OCI-LY3 (cell line): ENCODE results near the gene SSC5D.

Experiments
- H2AFZ ChIP-seq: fragments of 200-600, 300-600 bp; shearing (Covaris generic); 2 replicates; pipeline ENCODE4 v1.6.0; 2014; ENCODE audit warnings: antibody characterized with exemption, low read depth, low read length
- H3K27ac ChIP-seq: fragments of 200-600, 300-600 bp; sonication (generic); 2 replicates; pipeline ENCODE4 v1.5.1; 2014; ENCODE audit warnings: mild to moderate bottlenecking, low read length, moderate library complexity, mixed read lengths
- H3K27me3 ChIP-seq: fragments of 200-600, 300-600 bp; sonication (generic); 2 replicates; pipeline ENCODE4 v1.6.1; 2014; ENCODE audit warnings: low read depth, low read length, mixed read lengths
- H3K36me3 ChIP-seq: fragments of 200-600, 300-600 bp; sonication (generic); replicated peaks from 2 replicates; pipeline ENCODE3; 2014; ENCODE audit warnings: low read depth, low read length, mixed read lengths
- H3K4me1 ChIP-seq: fragments of 300-600, 200-600 bp; sonication (generic); 2 replicates; pipeline ENCODE4 v1.6.1; 2014; ENCODE audit warnings: low read length, mixed read lengths
- H3K4me2 ChIP-seq: fragments of 200-600, 300-600 bp; sonication (generic); 2 replicates; pipeline ENCODE4 v1.6.1; 2014; ENCODE audit warnings: low read length, mixed read lengths
- H3K4me3 ChIP-seq: fragments of 300-600, 200-600 bp; sonication (generic); 2 replicates; pipeline ENCODE4 v1.5.1; 2014; ENCODE audit warnings: antibody characterized with exemption, mild to moderate bottlenecking, low read length, moderate library complexity
- H3K79me2 ChIP-seq: fragments of 300-600, 200-600 bp; shearing (Covaris generic); 2 replicates; pipeline ENCODE4 v1.6.1; 2014; ENCODE audit warnings: mild to moderate bottlenecking, low read length, mixed read lengths
- H3K9ac ChIP-seq: fragments of 300-600, 200-600 bp; shearing (Covaris generic); 2 replicates; pipeline ENCODE4 v1.6.0; 2014; ENCODE audit warnings: mild to moderate bottlenecking, low read length, moderate library complexity
- H3K9me3 ChIP-seq: fragments of 200-600, 300-600 bp; shearing (Covaris generic); 2 replicates; pipeline ENCODE4 v1.6.1; 2014; ENCODE audit warnings: low read length, mixed read lengths; ENCODE audit not compliant: insufficient read depth
- H4K20me1 ChIP-seq: fragments of 200-600, 300-600 bp; sonication (generic); 2 replicates; pipeline ENCODE4 v1.6.1; 2016; ENCODE audit warnings: low read length, mixed read lengths; ENCODE audit not compliant: insufficient read depth
- CTCF ChIP-seq: fragments of 200-600, 300-600 bp; sonication (generic); IDR thresholded peaks from 2 replicates; pipeline ENCODE4 v1.5.1; 2014; ENCODE audit warnings: antibody characterized with exemption, low read length, low read depth
- EZH2phosphoT487 ChIP-seq: fragments of 200-600 bp; shearing (Covaris generic); IDR thresholded peaks from 2 replicates; pipeline ENCODE4 v1.6.1; 2018; ENCODE audit warnings: antibody characterized with exemption, mixed run types, low read depth

The SSC5D gene

GRCh38 chr19:55538132-55538531 lies 49.9 kb downstream of the SSC5D start:
- TF ChIP-seq EZH2phosphoT487 = no peak
- no peak for TF ChIP-seq CTCF
- no peaks in the 10 kb centered on the region for H3K4me1 ChIP-seq
- H3K4me2 ChIP-seq = no peak overlapping the region
- H2AFZ ChIP-seq = no peak overlapping the region
- H3K27me3 ChIP-seq = no peaks in the 10 kb centered on the region
- no peaks in the 10 kb centered on the region for H3K36me3 ChIP-seq
- no peaks in the 10 kb centered on the region for H3K9me3 ChIP-seq
- no peak overlapping the region for H3K9ac ChIP-seq
- no peak overlapping the region for H3K4me3 ChIP-seq
- no peaks in the 10 kb centered on the region for H3K79me2 ChIP-seq
- no peak overlapping the region for H3K27ac ChIP-seq
- H4K20me1 ChIP-seq = no peaks in the 10 kb centered on the region

DNA sequence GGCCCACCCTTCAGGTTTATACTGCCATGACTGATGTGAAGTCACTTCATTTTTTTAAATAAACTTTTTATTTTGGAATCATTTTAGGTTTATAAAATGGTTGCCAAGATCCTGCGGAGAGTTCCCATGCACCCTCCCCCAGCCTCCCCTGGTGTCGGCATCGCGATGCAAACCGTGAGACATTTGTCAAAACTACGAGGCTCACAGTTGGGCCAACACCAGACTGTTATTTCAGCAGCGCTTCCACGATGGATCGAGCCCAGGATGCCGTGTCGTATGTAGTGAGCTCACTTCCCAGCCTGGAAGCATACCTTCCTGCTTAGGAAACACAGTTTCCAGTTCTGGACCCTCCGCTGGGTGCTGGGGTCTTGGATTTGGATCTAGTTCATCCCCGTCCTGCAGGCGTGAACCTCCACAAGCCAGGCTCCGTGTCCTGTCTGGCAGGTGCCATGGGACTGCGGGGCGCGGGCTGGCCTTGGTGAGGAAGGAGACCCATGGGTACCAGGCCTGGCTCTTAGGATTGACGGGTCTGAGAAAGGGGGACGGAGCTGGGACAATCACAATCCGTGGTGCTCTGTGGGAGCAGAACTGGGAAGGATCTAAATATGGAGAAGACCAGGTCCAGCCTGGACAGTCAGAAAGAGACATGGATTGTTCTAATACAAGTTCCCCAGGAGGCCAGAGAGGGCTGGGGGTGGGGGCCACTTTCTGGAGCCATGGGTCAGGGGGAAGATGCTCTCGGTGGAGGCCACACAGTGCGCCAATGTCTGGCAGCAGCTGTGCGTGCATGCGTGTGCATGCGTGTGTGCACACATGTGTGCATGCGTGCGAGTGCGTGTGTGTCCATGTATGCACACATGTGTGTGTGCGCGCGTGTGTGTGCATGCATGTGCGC lies 51.1 kb downstream of the SSC5D start:
- TF ChIP-seq CTCF (no peak), EZH2phosphoT487 (no peak)
- H3K27me3 ChIP-seq = no peaks in the 10 kb centered on the region
- H3K9me3 ChIP-seq = no peaks in the 10 kb centered on the region
- H3K9ac ChIP-seq = no peak overlapping the region
- no peak overlapping the region for H3K4me2 ChIP-seq
- H2AFZ ChIP-seq = no peak overlapping the region
- H3K79me2 ChIP-seq = no peaks in the 10 kb centered on the region
- no peak overlapping the region for H3K27ac ChIP-seq
- no peaks in the 10 kb centered on the region for H3K36me3 ChIP-seq
- H4K20me1 ChIP-seq = no peaks in the 10 kb centered on the region
- no peak overlapping the region for H3K4me3 ChIP-seq
- H3K4me1 ChIP-seq = no peaks in the 10 kb centered on the region

- Histone ChIP-seq H3K4me3 (no peak overlapping the region), H3K9ac (no peak overlapping the region), H3K27ac (no peak overlapping the region), H3K27me3 (no peaks in the 10 kb centered on the region), H3K9me3 (no peaks in the 10 kb centered on the region), H3K79me2 (no peaks in the 10 kb centered on the region), H3K36me3 (no peaks in the 10 kb centered on the region), H3K4me1 (no peaks in the 10 kb centered on the region), H4K20me1 (no peaks in the 10 kb centered on the region), H2AFZ (no peak overlapping the region), H3K4me2 (no peak overlapping the region)
- TF ChIP-seq CTCF = no peak
- no peak for TF ChIP-seq EZH2phosphoT487
Measured at GRCh38 chr19:55540619-55541018, 52.4 kb downstream of the SSC5D start.

- H3K9me3 ChIP-seq = no peaks in the 10 kb centered on the region
Measured at GRCh38 chr19:55541091-55541490, 52.9 kb downstream of the SSC5D start.

More at GRCh38 chr19:55541091-55541490, 52.9 kb downstream of the SSC5D start:
- TF ChIP-seq EZH2phosphoT487 (no peak), CTCF (no peak)
- Histone ChIP-seq H3K4me3 (no peak overlapping the region), H3K27ac (no peak overlapping the region), H3K36me3 (no peaks in the 10 kb centered on the region), H3K4me1 (no peaks in the 10 kb centered on the region), H3K4me2 (no peak overlapping the region), H3K79me2 (no peaks in the 10 kb centered on the region), H3K9ac (no peak overlapping the region), H3K27me3 (no peaks in the 10 kb centered on the region), H2AFZ (no peak overlapping the region), H4K20me1 (no peaks in the 10 kb centered on the region)
